ENCODE measurements around the gene SMC5.

- TF ChIP-seq CTCF (IDR thresholded peaks at IDR 0.05) (no peak), POLR2AphosphoS5 (IDR thresholded peaks at IDR 0.05) (peak in 2 of 4 donors; percentile 21 to 22), EP300 (IDR thresholded peaks at IDR 0.05) (no peak)
Observed at GRCh38 chr9:70228118-70228517, 30.7 kb upstream of the SMC5 start.

Measured in sigmoid colon (tissue), 4 donors.